HEK293 (cell line): ENCODE measurements around the gene PROX1.
A peak's percentile ranks its signal among the peaks of the same experiment; 100 is the strongest.

ENCODE experiments used
- CTCF ChIA-PET: fragments of 350-600 bp; formaldehyde crosslinking; extraction: SDS; loops from one replicate; lab custom pipeline; 2021; ENCODE audit warnings: antibody characterized with exemption; lab: Yijun Ruan, JAX
- POLR2A ChIA-PET: fragments of 300-600 bp; formaldehyde crosslinking; extraction: SDS; loops from one replicate; lab custom pipeline; 2020; ENCODE audit warnings: antibody characterized with exemption, inconsistent platforms; lab: Yijun Ruan, JAX
- H3K27ac ChIP-seq: fragments of 200-500 bp; sonication (Bioruptor generic); 2 replicates; pipeline ENCODE4 v1.5.1; 2014; ENCODE audit warnings: low read depth, low read length, control low read depth, inconsistent platforms; ENCODE audit errors: extremely low read depth
- H3K36me3 ChIP-seq, 2 experiments: fragments of 200-500 bp in 1 of 2; sonication (Bioruptor generic) in 1 of 2; 1 replicate in 1 of 2; 2 replicates in 1 of 2; pipeline ENCODE4 v1.5.1; 2014 to 2017; ENCODE audit warnings: inconsistent platforms in 2 of 2, low read length in 2 of 2; ENCODE audit not compliant: control insufficient read depth in 2 of 2, insufficient read depth in 1 of 2
- H3K4me1 ChIP-seq: fragments of 200-500 bp; sonication (Bioruptor generic); 2 replicates; pipeline ENCODE4 v1.5.1; 2014; ENCODE audit warnings: mild to moderate bottlenecking, low read length, inconsistent platforms; ENCODE audit not compliant: control insufficient read depth, insufficient read depth
- H3K4me3 ChIP-seq: 2 replicates; pipeline ENCODE4 v1.5.1; 2011; ENCODE audit warnings: low read depth, mild to moderate bottlenecking, control low read depth, low read length, moderate library complexity
- H3K9me3 ChIP-seq: fragments of 200-500 bp; sonication (Bioruptor generic); 2 replicates; pipeline ENCODE4 v1.5.1; 2014; ENCODE audit warnings: low read depth, low read length, inconsistent platforms; ENCODE audit not compliant: control insufficient read depth, insufficient read depth
- BCL11A ChIP-seq: fragments of 450-650 bp; formaldehyde crosslinking; IDR thresholded peaks from 2 replicates; pipeline ENCODE4 v1.5.1; 2016; ENCODE audit warnings: low read depth, missing biosample characterization, missing genetic modification characterization
- EGR2 ChIP-seq: fragments of 450-650 bp; formaldehyde crosslinking; IDR thresholded peaks from 2 replicates; pipeline ENCODE4 v1.5.1; 2016; ENCODE audit warnings: low read depth, missing biosample characterization, missing genetic modification characterization
- KLF10 ChIP-seq: fragments of 450-650 bp; IDR thresholded peaks from 2 replicates; pipeline ENCODE4 v1.5.1; 2018; ENCODE audit warnings: missing biosample characterization, mild to moderate bottlenecking, missing genetic modification characterization
- PBX3 ChIP-seq: sonication (generic); formaldehyde crosslinking; IDR thresholded peaks from 2 replicates; pipeline ENCODE4 v1.8.1; 2022; ENCODE audit warnings: mild to moderate bottlenecking, moderate library complexity, missing genetic modification reagents
- PRDM1 ChIP-seq: fragments of 450-650 bp; formaldehyde crosslinking; IDR thresholded peaks from 2 replicates; pipeline ENCODE4; 2016; ENCODE audit warnings: missing biosample characterization, missing genetic modification characterization
- SP7 ChIP-seq: fragments of 450-650 bp; formaldehyde crosslinking; IDR thresholded peaks from 2 replicates; pipeline ENCODE4 v1.5.1; 2016; ENCODE audit warnings: missing biosample characterization, missing genetic modification characterization
- TRIM28 ChIP-seq: IDR thresholded peaks from 2 replicates; pipeline ENCODE4 v1.6.1; 2011; ENCODE audit warnings: low read length, control low read depth, borderline replicate concordance
- WT1 ChIP-seq: fragments of 450-650 bp; formaldehyde crosslinking; IDR thresholded peaks from 2 replicates; pipeline ENCODE4 v1.5.1; 2016; ENCODE audit warnings: missing biosample characterization, missing genetic modification characterization
- ZBTB8A ChIP-seq: fragments of 450-650 bp; formaldehyde crosslinking; IDR thresholded peaks from 2 replicates; pipeline ENCODE4 v1.5.1; 2016; ENCODE audit warnings: missing biosample characterization, missing genetic modification characterization
- ZEB2 ChIP-seq: fragments of 450-650 bp; formaldehyde crosslinking; IDR thresholded peaks from 2 replicates; pipeline ENCODE4 v1.5.1; 2016; ENCODE audit warnings: missing biosample characterization, missing genetic modification characterization
- ZFHX2 ChIP-seq: fragments of 450-650 bp; formaldehyde crosslinking; conservative IDR thresholded peaks from 2 replicates; pipeline ENCODE4 v1.5.1; 2016; ENCODE audit warnings: missing biosample characterization, missing genetic modification characterization
- ZFP41 ChIP-seq: fragments of 450-650 bp; formaldehyde crosslinking; IDR thresholded peaks from 2 replicates; pipeline ENCODE4 v1.5.1; 2016; ENCODE audit warnings: missing biosample characterization, missing genetic modification characterization, borderline replicate concordance
- ZIC2 ChIP-seq: fragments of 450-650 bp; formaldehyde crosslinking; IDR thresholded peaks from 2 replicates; pipeline ENCODE4 v1.5.1; 2016; ENCODE audit warnings: missing biosample characterization, missing genetic modification characterization
- ZNF148 ChIP-seq: fragments of 450-650 bp; formaldehyde crosslinking; IDR thresholded peaks from 2 replicates; pipeline ENCODE4 v1.5.0; 2017; ENCODE audit warnings: missing biosample characterization, missing genetic modification characterization, borderline replicate concordance
- ZNF19 ChIP-seq: fragments of 450-650 bp; formaldehyde crosslinking; IDR thresholded peaks from 2 replicates; pipeline ENCODE4; 2016; ENCODE audit warnings: missing biosample characterization, missing genetic modification characterization, low read depth
- ZNF501 ChIP-seq: fragments of 450-650 bp; formaldehyde crosslinking; IDR thresholded peaks from 2 replicates; pipeline ENCODE4 v1.5.1; 2016; ENCODE audit warnings: missing biosample characterization, missing genetic modification characterization
- ZNF596 ChIP-seq: fragments of 450-650 bp; IDR thresholded peaks from 2 replicates; pipeline ENCODE4 v1.5.0; 2018; ENCODE audit warnings: missing biosample characterization, mild to moderate bottlenecking, missing genetic modification characterization, moderate library complexity
- ZNF624 ChIP-seq: fragments of 450-650 bp; formaldehyde crosslinking; IDR thresholded peaks from 2 replicates; pipeline ENCODE4 v1.5.1; 2017; ENCODE audit warnings: missing biosample characterization, missing genetic modification characterization
- ZNF639 ChIP-seq: fragments of 450-650 bp; formaldehyde crosslinking; IDR thresholded peaks from 2 replicates; pipeline ENCODE4 v1.5.1; 2016; ENCODE audit warnings: missing biosample characterization, missing genetic modification characterization
- ZNF660 ChIP-seq: fragments of 450-650 bp; IDR thresholded peaks from 2 replicates; pipeline ENCODE4 v1.5.1; 2018; ENCODE audit warnings: missing biosample characterization, mild to moderate bottlenecking, missing genetic modification characterization
- ZNF707 ChIP-seq: fragments of 450-650 bp; formaldehyde crosslinking; IDR thresholded peaks from 2 replicates; pipeline ENCODE4 v1.5.1; 2016; ENCODE audit warnings: missing biosample characterization, missing genetic modification characterization
- ZSCAN30 ChIP-seq: fragments of 450-650 bp; IDR thresholded peaks from 2 replicates; pipeline ENCODE4 v1.5.1; 2018; ENCODE audit warnings: missing biosample characterization, mild to moderate bottlenecking, missing genetic modification characterization, moderate library complexity
- TF ChIP-seq, protein P1 (sequence below): fragments of 450-650 bp; formaldehyde crosslinking; IDR thresholded peaks from 2 replicates; pipeline ENCODE4 v1.5.1; 2017; ENCODE audit warnings: missing biosample characterization, missing genetic modification characterization
- TF ChIP-seq, protein P2 (sequence below): fragments of 450-650 bp; formaldehyde crosslinking; IDR thresholded peaks from 2 replicates; pipeline ENCODE4 v1.5.1; 2016; ENCODE audit warnings: missing biosample characterization, missing genetic modification characterization

The PROX1 gene

DNA sequence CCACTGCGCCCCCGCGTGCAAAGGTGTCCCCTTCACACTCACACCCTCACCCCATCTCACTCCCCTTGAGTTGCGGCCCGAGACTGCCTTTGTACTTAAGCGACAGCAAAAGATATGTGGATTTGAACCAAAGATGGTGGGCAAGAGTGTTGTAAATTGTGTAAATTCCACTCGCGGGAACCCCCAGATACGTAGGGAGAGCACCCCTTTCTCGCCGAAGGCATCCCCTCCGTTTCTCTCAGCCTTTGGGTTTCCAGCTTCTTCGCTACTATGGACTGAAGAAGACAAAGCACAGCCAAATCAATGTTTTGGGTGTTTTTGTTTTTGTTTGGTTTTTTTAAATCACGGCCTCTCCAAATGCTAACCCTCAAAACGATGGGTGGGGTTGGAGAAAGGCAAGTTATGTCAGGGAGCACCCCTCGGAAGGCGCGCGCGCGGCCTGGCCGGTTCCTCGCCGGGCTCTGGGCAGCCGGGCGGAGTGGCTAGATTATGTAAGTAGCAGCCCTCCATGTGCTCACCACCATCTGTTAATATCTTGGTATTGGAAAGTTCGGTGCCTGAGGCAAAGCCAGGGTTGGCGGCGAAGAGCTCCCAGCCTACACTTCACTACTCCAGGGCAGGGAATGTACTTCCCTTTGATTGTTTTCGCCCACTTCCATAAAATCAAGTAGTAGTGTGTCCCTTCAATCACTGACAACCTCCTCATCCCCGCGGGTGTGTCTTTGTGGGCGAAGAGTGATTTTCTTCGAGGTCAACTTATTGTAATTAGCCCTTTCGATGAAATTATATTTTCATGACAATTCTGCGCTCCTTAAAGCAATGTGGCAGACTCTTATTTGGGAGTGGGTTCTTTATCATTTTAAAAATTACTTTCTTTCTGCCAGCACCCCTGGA lies 4.0 kb upstream of the PROX1 start:
- TF ChIP-seq ZNF501 (tag by site-specific recombination) = no peak
- TF ChIP-seq WT1 = 0 out of 2 replicates have a peak, but pooled peaks have one; percentile 6
- no peak for TF ChIP-seq BCL11A (tag by site-specific recombination)
- no peak for TF ChIP-seq ZNF148 (tag by site-specific recombination)
- no peak for TF ChIP-seq ZNF660 (tag by site-specific recombination)
- TF ChIP-seq ZFHX2 (tag by site-specific recombination) = peak; percentile 91
- peak; percentile 63; the same call in 1 of the 2 replicates for TF ChIP-seq KLF10
- TF ChIP-seq, protein P1, sequence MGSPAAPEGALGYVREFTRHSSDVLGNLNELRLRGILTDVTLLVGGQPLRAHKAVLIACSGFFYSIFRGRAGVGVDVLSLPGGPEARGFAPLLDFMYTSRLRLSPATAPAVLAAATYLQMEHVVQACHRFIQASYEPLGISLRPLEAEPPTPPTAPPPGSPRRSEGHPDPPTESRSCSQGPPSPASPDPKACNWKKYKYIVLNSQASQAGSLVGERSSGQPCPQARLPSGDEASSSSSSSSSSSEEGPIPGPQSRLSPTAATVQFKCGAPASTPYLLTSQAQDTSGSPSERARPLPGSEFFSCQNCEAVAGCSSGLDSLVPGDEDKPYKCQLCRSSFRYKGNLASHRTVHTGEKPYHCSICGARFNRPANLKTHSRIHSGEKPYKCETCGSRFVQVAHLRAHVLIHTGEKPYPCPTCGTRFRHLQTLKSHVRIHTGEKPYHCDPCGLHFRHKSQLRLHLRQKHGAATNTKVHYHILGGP = peak; percentile 54; the same call in 1 of the 2 replicates
- TF ChIP-seq ZNF624 (tag by site-specific recombination) = no peak
- TF ChIP-seq PRDM1 = no peak
- no peak for TF ChIP-seq ZBTB8A
- no peak for TF ChIP-seq ZNF639 (tag by site-specific recombination)
- TF ChIP-seq PBX3 = no peak
- TF ChIP-seq EGR2 = peak; percentile 93
- TF ChIP-seq, all 188 proteins: peak for 5
- POLR2A ChIA-PET = interaction anchor here (1.0 kb wide), 1 partner anchor 19 kb away, joined by 4 read pairs; no protein-coding TSS in a partner anchor
- peaks cover 29% of the 10 kb centered on the region for H3K4me1 ChIP-seq

DNA sequence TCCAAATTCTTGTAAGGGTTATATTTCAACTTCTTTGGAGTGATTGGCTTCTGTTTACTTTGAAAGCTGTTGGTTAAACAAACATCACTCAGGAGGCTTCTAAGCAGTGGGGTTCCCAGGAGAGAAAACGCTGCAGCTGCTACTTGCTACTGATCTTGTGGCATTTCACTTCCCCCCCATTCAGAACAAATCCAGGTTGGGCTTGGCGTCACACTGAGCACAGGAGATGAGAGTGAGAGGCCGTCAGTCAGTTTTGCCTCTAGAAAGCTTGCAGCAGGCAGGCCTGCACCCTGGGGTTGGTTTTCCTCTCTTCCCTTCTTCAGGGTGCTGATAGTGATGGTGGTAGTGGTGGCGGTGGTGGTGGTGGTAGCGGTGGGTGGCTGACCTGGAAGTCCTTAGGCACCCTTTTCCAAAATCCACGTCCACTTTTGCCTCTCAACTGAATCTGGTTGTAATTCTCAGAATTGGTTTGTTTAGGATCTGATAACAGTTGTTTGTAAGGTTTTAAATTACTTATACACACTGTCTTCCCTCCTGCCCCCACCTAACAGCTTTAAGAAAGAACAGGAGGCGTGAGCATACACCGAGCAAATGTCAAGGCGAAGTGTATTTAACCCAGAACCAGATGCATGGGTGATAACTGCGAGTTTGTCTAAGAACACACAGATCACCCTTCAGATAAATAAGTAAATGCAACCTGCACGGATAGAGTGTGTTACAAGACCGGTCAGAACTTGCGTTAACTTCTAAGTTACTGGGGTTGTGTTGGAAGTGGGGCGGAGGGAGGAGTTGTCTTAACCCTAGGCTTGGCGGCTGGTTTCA lies 3.2 kb upstream of the PROX1 start:
- H3K36me3 ChIP-seq = no peaks in the 10 kb centered on the region
- no peaks in the 10 kb centered on the region for H3K9me3 ChIP-seq
- peak overlapping the region; percentile 35; the same call in 1 of the 2 replicates for H3K27ac ChIP-seq
- ChIA-PET CTCF (no interaction called here), POLR2A (interaction anchor here (1.0 kb wide), 1 partner anchor 18 kb away, joined by 4 read pairs; no protein-coding TSS in a partner anchor)
- H3K4me1 ChIP-seq = peaks cover 29% of the 10 kb centered on the region
- H3K4me3 ChIP-seq = no peak overlapping the region
- TF ChIP-seq ZFP41 (tag by site-specific recombination) = no peak
- peak; percentile 95 for TF ChIP-seq ZIC2 (tag by site-specific recombination)
- 0 out of 2 replicates have a peak, but pooled peaks have one; percentile 45 for TF ChIP-seq SP7 (tag by site-specific recombination)
- TF ChIP-seq TRIM28 = peak; percentile 41; the same call in 1 of the 2 replicates
- 0 out of 2 replicates have a peak, but pooled peaks have one; percentile 41 for TF ChIP-seq ZNF596 (tag by site-specific recombination)
- TF ChIP-seq ZNF707 (tag by site-specific recombination) = no peak
- TF ChIP-seq, protein P2, sequence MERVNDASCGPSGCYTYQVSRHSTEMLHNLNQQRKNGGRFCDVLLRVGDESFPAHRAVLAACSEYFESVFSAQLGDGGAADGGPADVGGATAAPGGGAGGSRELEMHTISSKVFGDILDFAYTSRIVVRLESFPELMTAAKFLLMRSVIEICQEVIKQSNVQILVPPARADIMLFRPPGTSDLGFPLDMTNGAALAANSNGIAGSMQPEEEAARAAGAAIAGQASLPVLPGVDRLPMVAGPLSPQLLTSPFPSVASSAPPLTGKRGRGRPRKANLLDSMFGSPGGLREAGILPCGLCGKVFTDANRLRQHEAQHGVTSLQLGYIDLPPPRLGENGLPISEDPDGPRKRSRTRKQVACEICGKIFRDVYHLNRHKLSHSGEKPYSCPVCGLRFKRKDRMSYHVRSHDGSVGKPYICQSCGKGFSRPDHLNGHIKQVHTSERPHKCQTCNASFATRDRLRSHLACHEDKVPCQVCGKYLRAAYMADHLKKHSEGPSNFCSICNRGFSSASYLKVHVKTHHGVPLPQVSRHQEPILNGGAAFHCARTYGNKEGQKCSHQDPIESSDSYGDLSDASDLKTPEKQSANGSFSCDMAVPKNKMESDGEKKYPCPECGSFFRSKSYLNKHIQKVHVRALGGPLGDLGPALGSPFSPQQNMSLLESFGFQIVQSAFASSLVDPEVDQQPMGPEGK (tag by site-specific recombination) = peak; percentile 65
- TF ChIP-seq ZNF19 (tag by site-specific recombination) = no peak
- 0 out of 2 replicates have a peak, but pooled peaks have one; percentile 19 for TF ChIP-seq ZEB2 (tag by site-specific recombination)
- TF ChIP-seq ZSCAN30 = peak; percentile 20; the same call in 1 of the 2 replicates

More for the DNA sequence above, 4.0 kb upstream of the PROX1 start:
- Histone ChIP-seq H3K9me3 (no peaks in the 10 kb centered on the region), H3K4me3 (no peak overlapping the region), H3K27ac (peak overlapping the region; percentile 35), H3K36me3 (no peaks in the 10 kb centered on the region)
- CTCF ChIA-PET = no interaction called here
